Fibroblast of lung (primary cell): Measurements from ENCODE around the gene EGLN3.

Experiments used
- EZH2 ChIP-seq: IDR thresholded peaks from 2 replicates; pipeline ENCODE4 v1.5.1; 2012; ENCODE audit warnings: low read length, control low read depth, mild to moderate bottlenecking; ENCODE audit errors: missing control alignments
- TF ChIP-seq, protein P1 (sequence below), 2 donors: IDR thresholded peaks in 1 of 2; conservative IDR thresholded peaks in 1 of 2; 1 replicate in 1 of 2; 2 replicates in 1 of 2; pipeline ENCODE4 v1.5.1; 2011 to 2012; ENCODE audit warnings: low read length in 2 of 2, control low read depth in 1 of 2, inconsistent platforms in 1 of 2, low read depth in 1 of 2, mild to moderate bottlenecking in 1 of 2

- TF ChIP-seq EZH2 = no peak
- TF ChIP-seq, protein P1, sequence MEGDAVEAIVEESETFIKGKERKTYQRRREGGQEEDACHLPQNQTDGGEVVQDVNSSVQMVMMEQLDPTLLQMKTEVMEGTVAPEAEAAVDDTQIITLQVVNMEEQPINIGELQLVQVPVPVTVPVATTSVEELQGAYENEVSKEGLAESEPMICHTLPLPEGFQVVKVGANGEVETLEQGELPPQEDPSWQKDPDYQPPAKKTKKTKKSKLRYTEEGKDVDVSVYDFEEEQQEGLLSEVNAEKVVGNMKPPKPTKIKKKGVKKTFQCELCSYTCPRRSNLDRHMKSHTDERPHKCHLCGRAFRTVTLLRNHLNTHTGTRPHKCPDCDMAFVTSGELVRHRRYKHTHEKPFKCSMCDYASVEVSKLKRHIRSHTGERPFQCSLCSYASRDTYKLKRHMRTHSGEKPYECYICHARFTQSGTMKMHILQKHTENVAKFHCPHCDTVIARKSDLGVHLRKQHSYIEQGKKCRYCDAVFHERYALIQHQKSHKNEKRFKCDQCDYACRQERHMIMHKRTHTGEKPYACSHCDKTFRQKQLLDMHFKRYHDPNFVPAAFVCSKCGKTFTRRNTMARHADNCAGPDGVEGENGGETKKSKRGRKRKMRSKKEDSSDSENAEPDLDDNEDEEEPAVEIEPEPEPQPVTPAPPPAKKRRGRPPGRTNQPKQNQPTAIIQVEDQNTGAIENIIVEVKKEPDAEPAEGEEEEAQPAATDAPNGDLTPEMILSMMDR (conservative IDR thresholded peaks at IDR 0.05 in 1 of 2, IDR thresholded peaks at IDR 0.05 in 1 of 2; ENCODE audit: low read depth in 1 of 2, low read length in 2 of 2) = no peak
These were observed 48.5 kb downstream of the EGLN3 start for GRCh38 chr14:33902363-33902762.
